ENCODE data around the gene N4BP3. TPM values are rescaled to one million over a fixed set of nuclear protein-coding genes. Genes with fewer than 3 reads are reported as not detected.
A peak's percentile ranks its signal among the peaks of the same experiment; 100 is the strongest.

The N4BP3 gene
- total and polyA plus RNA-seq, 2 of the 4 experiments (the other 2 are of a cell fraction), result 0.14 to 0.18 TPM

DNA sequence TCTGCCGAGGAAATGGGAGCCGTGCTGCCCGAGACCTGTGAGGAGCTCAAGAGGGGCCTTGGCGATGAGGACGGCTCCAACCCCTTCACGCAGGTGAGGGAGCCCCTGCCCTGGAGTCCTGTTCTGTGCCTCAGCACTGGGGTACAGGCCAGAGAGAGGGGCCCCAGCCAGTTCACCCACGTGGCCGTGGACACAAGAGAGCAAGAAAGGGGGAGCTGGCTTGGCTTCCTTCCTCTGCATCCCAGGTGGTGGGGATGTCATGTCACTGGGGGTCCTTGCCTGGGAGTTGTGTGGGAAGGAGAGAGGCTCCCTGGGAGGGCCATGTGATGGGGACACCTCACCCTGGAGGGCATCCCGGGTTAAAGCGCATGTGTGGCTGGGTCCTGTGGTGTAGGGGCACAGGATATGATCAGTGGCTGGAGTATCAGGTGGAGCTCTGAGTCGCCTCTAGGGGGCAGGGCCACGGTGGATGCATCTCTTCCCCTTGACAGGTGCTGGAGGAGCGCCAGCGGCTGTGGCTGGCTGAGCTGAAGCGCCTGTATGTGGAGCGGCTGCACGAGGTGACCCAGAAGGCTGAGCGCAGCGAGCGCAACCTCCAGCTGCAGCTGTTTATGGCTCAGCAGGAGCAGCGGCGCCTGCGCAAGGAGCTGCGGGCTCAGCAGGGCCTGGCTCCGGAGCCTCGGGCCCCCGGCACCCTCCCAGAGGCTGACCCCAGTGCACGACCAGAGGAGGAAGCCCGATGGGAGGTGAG lies 7.5 kb downstream of the N4BP3 start:
- dilution Hi-C loops (cut with HindIII; ENCODE audit: low sequenced_read_pairs, unreplicated experiment), result no loop called here
- POLR2A ChIA-PET (ENCODE audit: unreplicated experiment), result no interaction called here
- no TSS peak for BruUV-seq (replicated peaks)
- WGBS, 2 experiments (ENCODE audit: extremely low coverage in 2 of 2, insufficient read length in 1 of 2), result 32% methylated on average over 12 of the region's 29 CpGs; no CpG with 5 or more reads in 1 of the 2 experiments
- TF ChIP-seq CTCF (conservative IDR thresholded peaks at IDR 0.05; ENCODE audit: low read depth, low read length) (peak; percentile 40), RCOR1 (IDR thresholded peaks at IDR 0.05; ENCODE audit: insufficient replicate concordance, low read length) (no peak), NFE2L2 (IDR thresholded peaks at IDR 0.05; ENCODE audit: low read depth, low read length) (no peak), SMC3 (IDR thresholded peaks at IDR 0.05; ENCODE audit: low read depth, low read length) (no peak)
- H3K9ac ChIP-seq (ENCODE audit: low read depth, low read length), result peak overlapping the region; percentile 24; the same call in 1 of the 2 replicates
- CTCF ChIA-PET, result interaction anchor here (0.6 to 0.9 kb wide), 4 partner anchors 12 to 44 kb away, joined by 3 to 4 read pairs (median 4); no protein-coding TSS in a partner anchor
- H3K4me1 ChIP-seq (ENCODE audit: control insufficient read depth, insufficient read depth, low read length), result peaks cover 6% of the 10 kb centered on the region; the same call in 1 of the 2 replicates
- H2BK20ac ChIP-seq (ENCODE audit: low read depth, low read length), result no peak overlapping the region
- H3K4me3 ChIP-seq (ENCODE audit: insufficient read depth, low read depth, low read length), result no peak overlapping the region; the same call in 1 of the 2 replicates
- H3K36me3 ChIP-seq (ENCODE audit: control insufficient read depth, insufficient read depth, low read length), result no peaks in the 10 kb centered on the region
- DNase-seq, result peak; percentile 76
- no peak overlapping the region for H3K27ac ChIP-seq (ENCODE audit: insufficient read depth, low read length)
- H3K14ac ChIP-seq (replicated peaks; ENCODE audit: low read depth, low read length), result no peak overlapping the region
- H3K4me2 ChIP-seq (ENCODE audit: low read depth, low read length), result peak overlapping the region; percentile 58; the same call in 1 of the 2 replicates
- no peak overlapping the region for H3K23ac ChIP-seq (ENCODE audit: low read depth, low read length)
- no peak overlapping the region for H2BK5ac ChIP-seq (ENCODE audit: low read depth, low read length, poor library complexity, severe bottlenecking)
- intact Hi-C loops (cut with micrococcal nuclease), result no loop called here
- peak overlapping the region; percentile 57; the same call in 1 of the 2 replicates for H4K5ac ChIP-seq (ENCODE audit: low read depth, low read length)
- H3K9me1 ChIP-seq (ENCODE audit: insufficient read depth, low read length), result no peaks in the 10 kb centered on the region
- ATAC-seq (ENCODE audit: low read depth), result peak; percentile 91
- no peak overlapping the region for H2AK5ac ChIP-seq (ENCODE audit: low read depth, low read length)
- no peak overlapping the region; the same call in 1 of the 2 replicates for H3K18ac ChIP-seq (ENCODE audit: low read depth, low read length)
- no peak overlapping the region for H4K91ac ChIP-seq (ENCODE audit: insufficient read depth, low read depth, low read length)
- peak overlapping the region; percentile 82 for H2AFZ ChIP-seq (replicated peaks; ENCODE audit: low read length, poor library complexity)
- in situ Hi-C loops (cut with MboI; ENCODE audit: low sequenced_read_pairs), result no loop called here
- H3K79me1 ChIP-seq (ENCODE audit: low read depth in 1 of 2, low read length in 2 of 2), result no peaks in the 10 kb centered on the region
- H4K8ac ChIP-seq (ENCODE audit: low read depth in 2 of 2, low read length in 2 of 2), result peak overlapping the region in 1 of 2 experiments; percentile 40; a peak in 2 of 4 replicates
- H3K27me3 ChIP-seq (ENCODE audit: control insufficient read depth, insufficient read depth, low read length), result peaks cover 22% of the 10 kb centered on the region
- peak overlapping the region; percentile 63 for H2AK9ac ChIP-seq (replicated peaks; ENCODE audit: low read depth, low read length, poor library complexity)
- no peak overlapping the region for H2BK15ac ChIP-seq (ENCODE audit: low read depth, low read length)
- no peak overlapping the region; the same call in 1 of the 2 replicates for H3K4ac ChIP-seq (ENCODE audit: low read depth, low read length)
- H2BK120ac ChIP-seq (ENCODE audit: low read depth, low read length), result no peak overlapping the region
- no peaks in the 10 kb centered on the region for H3K9me3 ChIP-seq (ENCODE audit: control insufficient read depth, insufficient read depth, low read length)
- H4K20me1 ChIP-seq (ENCODE audit: insufficient read depth, low read length), result no peaks in the 10 kb centered on the region; the same call in 1 of the 2 replicates
- H3K56ac ChIP-seq (ENCODE audit: extremely low read depth, insufficient read depth, low read length), result no peak overlapping the region

Measured in IMR-90 (cell line).